Breast epithelium (tissue), 4 donors: ENCODE measurements around the gene WDR73. TPM values are rescaled to one million over a fixed set of nuclear protein-coding genes. Genes with fewer than 3 reads are reported as not detected.

Experiments
- DNase-seq, 2 donors: peaks; one replicate each; pipeline ENCODE4 v3.0.0-alpha.2; 2019; ENCODE audit warnings: low spot score in 2 of 2
- H3K27ac ChIP-seq, 2 donors: fragments of 200-600 bp; sonication (generic) in 1 of 2; one replicate each; pipeline ENCODE4 v1.5.1; 2016 to 2019; ENCODE audit warnings: mild to moderate bottlenecking in 1 of 2
- H3K27me3 ChIP-seq, 2 donors: fragments of 200-600 bp; sonication (generic) in 1 of 2; one replicate each; pipeline versions ENCODE4 v1.5.1 to v1.6.0; 2017 to 2019; ENCODE audit warnings: control low read depth in 1 of 2, mild to moderate bottlenecking in 1 of 2
- H3K36me3 ChIP-seq: fragments of 200-600 bp; one replicate; pipeline ENCODE4 v1.5.1; 2019
- H3K4me1 ChIP-seq, 2 donors: fragments of 200-600 bp; sonication (generic); one replicate each; pipeline ENCODE4 v1.5.1; 2016 to 2019; ENCODE audit warnings: control low read depth in 1 of 2
- H3K4me3 ChIP-seq, 3 donors: fragments of 200-600 bp; sonication (generic); 1 replicate in 2 of 3; 2 replicates in 1 of 3; pipeline ENCODE4 v1.5.1; 2016 to 2019; ENCODE audit warnings: mild to moderate bottlenecking in 3 of 3, moderate library complexity in 2 of 3
- H3K9me3 ChIP-seq, 2 donors: fragments of 200-600 bp; sonication (generic) in 1 of 2; one replicate each; pipeline ENCODE4 v1.5.1; 2016 to 2019; ENCODE audit warnings: control low read depth in 1 of 2
- POLR2A ChIP-seq: fragments of 450-650 bp; IDR thresholded peaks from one replicate; pipeline ENCODE4 v1.6.1; 2016; ENCODE audit warnings: antibody characterized with exemption, mild to moderate bottlenecking, moderate library complexity
- POLR2AphosphoS5 ChIP-seq, 3 donors: sonication (generic); formaldehyde crosslinking; IDR thresholded peaks; one replicate each; pipeline ENCODE4 v1.6.1; 2017; ENCODE audit warnings: antibody characterized with exemption in 3 of 3
- intact Hi-C: fragments of 100-400 bp; cut with DNase I; formaldehyde crosslinking; loops from one replicate; pipeline ENCODE4 v1.15.1; 2023; ENCODE audit warnings: low total_unique reads
- total RNA-seq, 3 donors: library from RNA; depleted of rRNA; stranded (reverse); fragments of >200 nt; gene quantifications; one replicate each; pipeline ENCODE4 v1.1.0, GENCODE V29; 2016
- TF ChIP-seq, protein P1 (sequence below), 3 donors: fragments of 450-650 bp; IDR thresholded peaks; one replicate each; pipeline ENCODE4 v1.5.1; 2016 to 2017; ENCODE audit warnings: antibody characterized with exemption in 3 of 3, mild to moderate bottlenecking in 3 of 3, moderate library complexity in 3 of 3

Gene WDR73
- total RNA-seq, 3 donors from 2014 or later: 13.8 to 35.0 (median 30.8) TPM

GRCh38 chr15:84668221-84668982, 14.3 kb upstream of the WDR73 start:
- no peaks in the 10 kb centered on the region for H3K27me3 ChIP-seq
- intact Hi-C loops: no loop called here
- H3K4me1 ChIP-seq: peaks cover 0 to 7% of the 10 kb centered on the region in 2 donors
- no peak for DNase-seq
- TF ChIP-seq, protein P1, sequence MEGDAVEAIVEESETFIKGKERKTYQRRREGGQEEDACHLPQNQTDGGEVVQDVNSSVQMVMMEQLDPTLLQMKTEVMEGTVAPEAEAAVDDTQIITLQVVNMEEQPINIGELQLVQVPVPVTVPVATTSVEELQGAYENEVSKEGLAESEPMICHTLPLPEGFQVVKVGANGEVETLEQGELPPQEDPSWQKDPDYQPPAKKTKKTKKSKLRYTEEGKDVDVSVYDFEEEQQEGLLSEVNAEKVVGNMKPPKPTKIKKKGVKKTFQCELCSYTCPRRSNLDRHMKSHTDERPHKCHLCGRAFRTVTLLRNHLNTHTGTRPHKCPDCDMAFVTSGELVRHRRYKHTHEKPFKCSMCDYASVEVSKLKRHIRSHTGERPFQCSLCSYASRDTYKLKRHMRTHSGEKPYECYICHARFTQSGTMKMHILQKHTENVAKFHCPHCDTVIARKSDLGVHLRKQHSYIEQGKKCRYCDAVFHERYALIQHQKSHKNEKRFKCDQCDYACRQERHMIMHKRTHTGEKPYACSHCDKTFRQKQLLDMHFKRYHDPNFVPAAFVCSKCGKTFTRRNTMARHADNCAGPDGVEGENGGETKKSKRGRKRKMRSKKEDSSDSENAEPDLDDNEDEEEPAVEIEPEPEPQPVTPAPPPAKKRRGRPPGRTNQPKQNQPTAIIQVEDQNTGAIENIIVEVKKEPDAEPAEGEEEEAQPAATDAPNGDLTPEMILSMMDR (IDR thresholded peaks at IDR 0.05): no peak
- no peak for TF ChIP-seq POLR2A
- TF ChIP-seq POLR2AphosphoS5 (IDR thresholded peaks at IDR 0.05): no peak
- H3K4me3 ChIP-seq: no peak overlapping the region
- no peak overlapping the region for H3K27ac ChIP-seq
- H3K9me3 ChIP-seq: no peaks in the 10 kb centered on the region
- no peaks in the 10 kb centered on the region for H3K36me3 ChIP-seq

DNA sequence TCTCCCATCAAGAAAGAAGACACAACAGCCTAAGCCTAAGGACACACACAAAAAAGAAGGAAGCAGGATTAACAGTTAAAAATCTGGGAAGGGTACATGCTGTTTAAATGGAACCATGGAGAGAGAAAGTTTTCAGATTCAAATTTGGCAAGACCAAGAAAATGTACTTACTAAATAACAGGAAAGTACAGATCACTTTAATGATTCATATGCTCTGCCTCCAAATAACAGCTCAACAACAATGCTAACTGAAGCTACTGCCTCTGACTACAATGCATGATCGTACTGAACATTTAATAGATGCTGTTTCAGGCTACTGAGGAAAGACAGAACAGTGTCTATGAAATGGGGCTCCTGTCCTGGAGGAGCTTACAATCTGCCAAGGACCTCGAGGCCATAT, 12.3 kb upstream of the WDR73 start:
- intact Hi-C loops: no loop called here
- H3K36me3 ChIP-seq: no peaks in the 10 kb centered on the region
- H3K27ac ChIP-seq: no peak overlapping the region
- H3K27me3 ChIP-seq: no peaks in the 10 kb centered on the region
- H3K9me3 ChIP-seq: no peaks in the 10 kb centered on the region
- peaks cover 0 to 4% of the 10 kb centered on the region in 2 donors for H3K4me1 ChIP-seq
- TF ChIP-seq POLR2A (no peak), POLR2AphosphoS5 (IDR thresholded peaks at IDR 0.05) (no peak)
- TF ChIP-seq, protein P1 (IDR thresholded peaks at IDR 0.05): no peak
- no peak overlapping the region for H3K4me3 ChIP-seq
- no peak for DNase-seq

DNA sequence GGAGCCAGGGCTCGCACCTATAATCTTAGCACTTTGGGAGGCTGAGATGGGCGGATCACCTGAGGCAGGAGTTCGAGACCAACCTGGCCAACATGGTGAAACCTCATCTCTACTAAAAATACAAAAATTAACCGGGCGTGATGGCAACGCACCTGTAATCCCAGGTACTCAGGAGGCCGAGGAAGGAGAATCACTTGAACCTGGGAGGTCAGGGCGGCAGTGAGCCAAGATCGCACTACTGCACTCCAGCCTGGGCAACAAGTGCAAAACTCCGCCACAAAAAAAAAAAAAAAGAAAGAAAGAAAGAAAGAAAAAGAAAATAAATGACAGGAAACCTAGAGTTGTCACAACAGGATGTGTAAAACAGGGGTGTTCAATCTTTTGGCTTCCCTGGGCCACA, 6.9 kb upstream of the WDR73 start:
- no peaks in the 10 kb centered on the region for H3K9me3 ChIP-seq
- intact Hi-C loops: no loop called here
- TF ChIP-seq POLR2AphosphoS5 (IDR thresholded peaks at IDR 0.05) (no peak), POLR2A (no peak)
- TF ChIP-seq, protein P1 (IDR thresholded peaks at IDR 0.05): no peak
- no peak overlapping the region for H3K27ac ChIP-seq
- no peak overlapping the region for H3K4me3 ChIP-seq
- no peaks in the 10 kb centered on the region for H3K27me3 ChIP-seq
- no peak for DNase-seq
- no peaks in the 10 kb centered on the region for H3K36me3 ChIP-seq
- H3K4me1 ChIP-seq: no peaks in the 10 kb centered on the region

DNA sequence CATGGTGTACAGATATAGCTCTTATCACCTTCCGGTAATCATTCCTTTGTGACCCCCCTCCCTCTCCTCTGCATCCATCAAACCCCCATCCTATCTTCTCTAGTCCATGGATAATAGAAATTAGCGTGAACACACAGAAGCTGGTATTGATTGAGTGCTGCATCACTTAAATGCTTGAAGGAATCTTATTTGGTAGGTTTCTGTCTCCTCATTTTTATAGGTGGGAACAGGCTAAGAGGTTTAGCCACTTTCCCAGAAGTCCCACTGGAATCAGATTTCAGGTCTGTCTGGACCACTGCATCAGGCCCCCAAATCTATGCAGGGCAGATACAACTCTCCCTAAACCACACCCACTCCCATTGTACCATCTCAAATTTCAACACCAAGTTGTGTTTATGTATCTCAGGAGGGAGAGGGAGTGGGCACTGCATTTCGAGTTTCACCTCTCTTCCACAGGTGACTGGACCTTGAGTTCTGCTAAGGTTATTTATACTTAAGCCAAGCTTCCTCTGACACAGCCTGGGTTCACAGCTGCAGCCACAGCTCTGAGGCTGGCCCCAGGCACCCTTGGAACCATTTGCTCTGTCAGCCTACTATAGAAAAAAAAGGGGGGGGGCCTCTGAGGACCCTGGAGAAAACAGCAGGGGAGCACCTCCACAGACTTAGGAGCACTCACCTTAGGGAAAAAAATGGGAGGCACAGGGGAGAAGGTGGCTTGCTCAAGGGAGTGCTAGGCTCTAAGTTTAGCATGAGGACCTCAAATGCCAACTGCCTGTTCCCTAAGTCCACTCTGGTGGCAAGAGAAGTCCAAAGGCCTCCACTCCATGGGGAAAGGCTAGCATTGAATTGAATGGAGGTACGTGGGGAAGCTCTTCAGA, 6.1 kb upstream of the WDR73 start:
- H3K36me3 ChIP-seq: no peaks in the 10 kb centered on the region
- H3K27me3 ChIP-seq: no peaks in the 10 kb centered on the region
- DNase-seq: no peak
- no peak overlapping the region for H3K27ac ChIP-seq
- H3K4me1 ChIP-seq: peaks cover 0 to 2% of the 10 kb centered on the region in 2 donors
- H3K4me3 ChIP-seq: no peak overlapping the region
- TF ChIP-seq POLR2A: no peak
- TF ChIP-seq, protein P1 (IDR thresholded peaks at IDR 0.05): no peak
- TF ChIP-seq POLR2AphosphoS5 (IDR thresholded peaks at IDR 0.05): no peak
- intact Hi-C loops: no loop called here
- no peaks in the 10 kb centered on the region for H3K9me3 ChIP-seq
